ENCODE data around the gene TMED10.
"Not testable (repeated sequence)": the region's sequence is repeated elsewhere in the genome, so short reads cannot be mapped to it uniquely, and the experiment has no call there.

TMED10 gene

GRCh38 chr14:75127474-75127820 is 49.0 kb downstream of the TMED10 start:
- not testable (repeated sequence) for DNase-seq (ENCODE audit: low read depth)

GRCh38 chr14:75126679-75127473 is 49.5 kb downstream of the TMED10 start, which contains the start of gene NEK9:
TSS of gene NEK9 (minus strand) at chr14:75127048. CDS start at chr14:75126921, 127 bp downstream.
- DNase-seq (ENCODE audit: low read depth), result peak; percentile 77

- DNase-seq (ENCODE audit: low read depth), result no peak
Observed at GRCh38 chr14:75126121-75126544, 50.3 kb downstream of the TMED10 start.

GRCh38 chr14:75125617-75126016 is 50.8 kb downstream of the TMED10 start:
- no peak for DNase-seq (ENCODE audit: low read depth)

GRCh38 chr14:75123991-75124390 is 52.4 kb downstream of the TMED10 start:
- no peak for DNase-seq (ENCODE audit: low read depth)

GRCh38 chr14:75121552-75121951 is 54.9 kb downstream of the TMED10 start:
- no peak for DNase-seq (ENCODE audit: low read depth)

GRCh38 chr14:75120541-75121291 is 55.7 kb downstream of the TMED10 start:
- DNase-seq (ENCODE audit: low read depth), result no peak

GRCh38 chr14:75119056-75119455 is 57.4 kb downstream of the TMED10 start:
- DNase-seq (ENCODE audit: low read depth), result no peak

- DNase-seq (ENCODE audit: low read depth), result no peak
Observed at GRCh38 chr14:75113932-75114539, 62.4 kb downstream of the TMED10 start.

- no peak for DNase-seq (ENCODE audit: low read depth)
Observed at GRCh38 chr14:75109877-75110276, 66.5 kb downstream of the TMED10 start.

GRCh38 chr14:75107186-75107585 is 69.2 kb downstream of the TMED10 start:
- no peak for DNase-seq (ENCODE audit: low read depth)

- DNase-seq (ENCODE audit: low read depth), result no peak
Observed at GRCh38 chr14:75101491-75101890, 74.9 kb downstream of the TMED10 start.

- DNase-seq (ENCODE audit: low read depth), result no peak
Observed at GRCh38 chr14:75098682-75099081, 77.7 kb downstream of the TMED10 start.

GRCh38 chr14:75098212-75098611 is 78.2 kb downstream of the TMED10 start:
- no peak for DNase-seq (ENCODE audit: low read depth)

- no peak for DNase-seq (ENCODE audit: low read depth)
Observed at GRCh38 chr14:75096959-75097358, 79.5 kb downstream of the TMED10 start.

GRCh38 chr14:75095690-75096089 is 80.7 kb downstream of the TMED10 start:
- DNase-seq (ENCODE audit: low read depth), result no peak

- DNase-seq (ENCODE audit: low read depth), result no peak
Observed at GRCh38 chr14:75094896-75095295, 81.5 kb downstream of the TMED10 start.

- DNase-seq (ENCODE audit: low read depth), result no peak
Observed at GRCh38 chr14:75092698-75093097, 83.7 kb downstream of the TMED10 start.

- no peak for DNase-seq (ENCODE audit: low read depth)
Observed at GRCh38 chr14:75091251-75091650, 85.2 kb downstream of the TMED10 start.

GRCh38 chr14:75090353-75090752 is 86.1 kb downstream of the TMED10 start:
- no peak for DNase-seq (ENCODE audit: low read depth)

GRCh38 chr14:75088566-75089373 is 87.6 kb downstream of the TMED10 start:
- DNase-seq (ENCODE audit: low read depth), result peak; percentile 24

- no peak for DNase-seq (ENCODE audit: low read depth)
Observed at GRCh38 chr14:75088153-75088552, 88.3 kb downstream of the TMED10 start.
